ENCODE measurements around the gene WNK2.
"Not testable (repeated sequence)": the region's sequence is repeated elsewhere in the genome, so short reads cannot be mapped to it uniquely, and the experiment has no call there.

The WNK2 gene

DNA sequence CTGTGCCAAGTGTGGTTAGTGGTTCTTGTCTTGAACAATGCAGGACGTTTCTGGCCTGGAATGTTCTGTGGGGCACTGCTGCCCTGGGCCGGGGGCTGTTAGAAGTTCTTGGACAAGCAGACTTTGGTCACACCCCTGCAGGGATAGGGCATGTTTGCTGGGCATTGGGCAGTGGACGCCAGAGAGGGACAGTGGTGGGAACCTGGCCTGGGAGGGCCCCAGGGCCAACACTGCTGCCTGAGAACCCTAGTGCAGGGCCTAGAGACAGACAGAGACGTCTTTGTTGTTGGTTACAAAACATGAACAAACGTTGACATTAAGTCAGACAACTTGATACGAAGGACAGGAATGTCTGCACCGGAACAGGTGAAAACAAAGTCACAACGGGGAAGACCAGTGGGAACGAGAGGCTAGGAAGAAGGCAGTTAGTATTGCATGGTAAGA, 57.0 kb downstream of the WNK2 start:
- no peak for DNase-seq

DNA sequence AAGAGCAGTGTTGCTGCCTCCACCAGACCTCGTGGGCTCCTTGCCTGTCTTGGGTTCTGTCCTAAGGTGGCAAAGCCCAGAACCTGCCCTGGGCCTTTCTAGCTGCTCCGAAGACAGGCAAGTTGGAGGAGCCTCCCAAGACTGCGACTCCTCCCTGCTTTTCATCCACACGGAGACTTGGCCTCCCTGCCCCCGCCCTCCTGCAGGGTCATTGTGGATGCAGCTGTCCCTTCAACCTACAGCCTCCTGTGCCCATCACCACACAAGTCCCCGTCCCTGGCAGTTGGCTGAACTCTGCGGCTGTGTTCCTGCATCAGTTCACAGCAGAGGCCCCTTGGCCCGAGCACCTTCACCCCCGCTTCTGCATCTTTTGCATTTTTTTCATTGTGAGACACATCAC, 59.2 kb downstream of the WNK2 start:
- DNase-seq, result no peak

DNA sequence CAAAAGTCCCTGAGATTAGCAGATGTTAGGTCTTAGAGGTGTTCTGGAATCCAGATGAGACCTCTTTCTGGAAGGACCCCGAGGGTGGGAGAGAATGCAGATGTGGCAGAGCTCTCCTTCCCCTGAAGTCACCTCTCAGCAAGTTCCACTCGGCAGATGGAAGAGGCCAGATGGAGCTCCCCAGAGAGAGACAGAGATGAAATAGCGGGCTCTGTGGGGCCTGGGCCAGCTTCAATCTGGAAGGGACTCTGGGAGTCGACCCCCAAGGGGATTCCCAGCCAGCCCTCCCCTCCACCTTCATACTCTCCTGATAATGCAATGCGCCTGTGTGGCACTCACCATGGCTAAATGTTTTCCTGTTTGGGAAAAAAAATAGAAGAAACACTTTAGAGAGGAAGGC, 60.2 kb downstream of the WNK2 start:
- no peak for DNase-seq

DNA sequence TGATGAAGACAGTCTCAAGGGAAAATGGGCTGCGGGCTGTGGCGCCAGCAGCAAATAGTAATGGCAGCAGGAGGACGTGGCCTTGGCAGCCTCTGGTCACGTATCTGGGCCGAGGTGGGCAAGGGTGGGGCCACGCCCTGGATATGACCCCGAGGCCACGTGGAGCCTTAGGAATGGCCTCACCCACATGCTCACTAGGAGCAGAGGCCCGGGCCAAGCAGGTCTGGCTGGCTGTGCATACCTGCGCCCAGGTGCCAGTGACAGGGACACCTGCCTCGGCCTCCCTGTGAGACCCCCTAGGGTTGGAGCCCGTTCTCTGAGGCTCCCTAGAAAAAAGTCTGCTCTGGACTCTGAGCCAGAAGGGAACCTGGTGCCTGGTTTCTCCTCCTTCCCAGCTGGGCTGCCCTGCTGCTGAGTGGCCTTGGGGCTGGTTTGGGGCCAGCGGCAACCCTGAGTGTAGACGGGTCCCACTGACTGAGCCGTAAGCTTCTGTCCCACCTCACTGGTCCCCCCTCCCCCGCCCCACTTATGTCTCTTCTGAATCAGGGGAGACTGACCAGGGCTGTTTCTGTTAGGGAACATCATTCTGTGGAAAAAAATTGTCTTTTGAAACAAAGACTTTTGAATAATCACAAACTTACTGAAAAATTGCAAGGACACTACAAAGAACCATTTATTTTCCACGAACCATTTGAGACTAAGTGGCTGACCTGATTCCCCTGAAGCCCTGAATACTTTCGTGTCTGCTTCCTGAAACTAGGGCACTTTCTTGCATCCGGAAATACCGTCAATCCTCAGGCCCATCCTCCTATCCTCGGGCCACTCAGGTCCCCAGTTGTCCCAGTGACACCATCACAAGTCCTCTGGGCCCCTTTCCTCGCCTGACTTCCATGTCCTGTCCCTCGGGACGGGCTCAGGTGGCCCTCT, 60.8 kb downstream of the WNK2 start:
- DNase-seq, result no peak

DNA sequence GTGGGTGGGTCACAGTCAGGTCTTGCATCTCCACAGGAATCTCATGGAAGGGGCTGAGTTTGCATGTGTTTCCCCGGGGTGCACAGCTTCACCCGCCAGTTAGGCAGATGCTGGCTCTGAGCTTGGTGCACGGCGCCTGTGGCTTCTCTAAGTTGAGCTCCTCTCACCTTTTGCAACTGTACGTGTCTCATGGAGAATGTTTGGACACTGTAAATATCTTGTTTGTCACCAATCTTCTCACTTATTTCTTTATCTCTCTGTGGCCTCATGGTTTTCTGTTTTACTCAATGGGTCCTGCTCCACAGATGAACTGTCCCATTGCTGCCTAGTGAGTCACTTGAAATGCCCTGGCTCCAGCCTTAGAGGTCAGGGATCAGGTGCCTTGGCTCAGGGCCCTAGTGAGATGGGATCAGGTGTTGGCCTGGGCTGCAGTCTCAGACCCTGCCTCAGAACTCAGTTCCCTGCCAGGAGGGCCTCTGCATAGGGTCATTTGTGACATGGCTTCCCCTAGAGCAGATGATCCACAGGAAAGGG, 61.6 kb downstream of the WNK2 start:
- no peak for DNase-seq

DNA sequence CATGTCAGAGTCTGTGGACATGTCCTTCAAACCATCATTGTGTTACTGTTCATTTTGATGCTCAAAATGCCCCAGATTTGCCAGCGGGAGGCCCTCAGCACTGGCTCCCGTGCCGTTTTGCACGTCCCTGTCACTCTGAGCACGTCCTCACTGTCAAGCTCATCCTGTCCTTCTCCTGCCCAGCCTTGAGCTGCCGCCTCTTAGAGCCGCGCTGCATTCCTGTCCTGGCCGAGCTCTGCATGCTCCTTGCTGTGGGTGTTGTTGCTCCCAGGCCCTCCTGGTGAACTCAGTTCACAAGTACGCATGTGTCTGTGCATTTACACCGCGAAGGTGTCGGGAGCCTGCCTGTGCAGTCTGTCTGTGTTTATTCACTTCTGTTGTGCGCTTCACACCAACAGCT, 62.2 kb downstream of the WNK2 start:
- DNase-seq, result no peak

DNA sequence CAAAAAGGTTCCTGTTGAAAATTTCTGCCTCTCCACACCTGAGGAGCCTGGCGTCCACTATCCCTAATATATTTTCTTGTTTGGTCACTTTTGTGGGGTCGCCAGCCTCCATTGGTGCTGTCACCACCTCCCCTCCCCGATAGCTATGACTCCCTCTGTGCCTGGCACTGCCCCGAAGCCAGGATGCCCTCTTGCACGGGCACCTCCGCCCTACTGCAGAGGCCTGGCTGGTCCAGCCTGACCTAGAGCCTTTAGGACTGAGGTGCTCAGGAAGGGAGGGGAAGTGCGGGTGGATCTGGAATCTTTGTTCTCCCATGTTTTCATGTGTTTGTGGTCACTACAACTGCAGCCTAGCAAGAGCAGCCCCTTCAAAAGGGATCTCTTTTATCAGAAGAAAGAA, 62.6 kb downstream of the WNK2 start:
- no peak for DNase-seq

DNA sequence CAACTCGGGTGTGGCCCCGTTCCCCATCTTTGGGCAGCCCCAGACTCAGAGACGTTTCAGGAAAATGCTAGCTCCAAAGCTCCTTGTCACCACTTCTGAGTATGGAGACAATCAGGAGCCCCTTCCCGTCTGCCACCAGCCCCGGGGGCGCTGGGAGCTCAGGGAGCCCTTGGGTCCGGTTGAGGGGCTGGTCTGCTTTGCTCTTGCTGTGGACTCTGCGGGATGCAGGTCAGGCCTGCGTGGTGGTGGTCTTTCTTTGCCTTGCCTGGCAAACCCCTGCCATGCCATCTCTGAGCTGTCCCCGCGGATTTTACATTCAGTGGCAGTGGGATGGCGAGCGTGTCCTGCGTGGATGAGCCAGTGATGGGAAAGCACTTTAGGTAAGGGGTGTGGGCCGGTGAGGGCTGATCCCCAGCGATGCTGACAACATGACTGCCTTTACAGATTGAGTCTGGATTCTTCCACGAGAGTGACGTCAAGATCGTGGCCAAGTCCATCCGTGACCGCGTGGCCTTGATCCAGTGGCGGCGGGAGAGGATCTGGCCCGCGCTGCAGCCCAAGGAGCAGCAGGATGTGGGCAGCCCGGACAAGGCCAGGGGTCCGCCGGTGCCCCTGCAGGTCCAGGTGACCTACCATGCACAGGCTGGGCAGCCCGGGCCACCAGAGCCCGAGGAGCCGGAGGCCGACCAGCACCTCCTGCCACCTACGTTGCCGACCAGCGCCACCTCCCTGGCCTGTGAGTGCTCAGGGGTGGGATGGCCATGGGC, 63.3 kb downstream of the WNK2 start:
- no peak for DNase-seq

DNA sequence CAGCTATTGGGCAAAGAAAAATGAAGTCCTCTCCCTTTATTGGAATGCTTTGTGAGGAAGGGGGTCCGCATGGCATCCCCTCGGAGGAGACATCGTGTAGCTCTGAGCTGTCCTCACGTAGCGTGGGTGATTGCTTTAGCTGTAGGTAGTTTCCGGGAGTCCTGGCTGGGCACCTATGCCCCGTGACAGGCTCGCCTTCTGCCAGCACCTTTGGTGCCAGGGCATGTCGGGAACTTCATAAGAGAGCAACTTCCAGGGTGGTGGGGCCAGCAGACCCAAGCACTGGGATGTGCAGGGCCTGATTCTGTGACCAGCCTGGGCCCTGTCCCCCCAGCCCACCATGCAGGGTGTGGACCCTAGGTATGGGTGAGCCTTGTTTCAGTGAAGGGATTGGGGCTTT, 64.0 kb downstream of the WNK2 start:
- no peak for DNase-seq

DNA sequence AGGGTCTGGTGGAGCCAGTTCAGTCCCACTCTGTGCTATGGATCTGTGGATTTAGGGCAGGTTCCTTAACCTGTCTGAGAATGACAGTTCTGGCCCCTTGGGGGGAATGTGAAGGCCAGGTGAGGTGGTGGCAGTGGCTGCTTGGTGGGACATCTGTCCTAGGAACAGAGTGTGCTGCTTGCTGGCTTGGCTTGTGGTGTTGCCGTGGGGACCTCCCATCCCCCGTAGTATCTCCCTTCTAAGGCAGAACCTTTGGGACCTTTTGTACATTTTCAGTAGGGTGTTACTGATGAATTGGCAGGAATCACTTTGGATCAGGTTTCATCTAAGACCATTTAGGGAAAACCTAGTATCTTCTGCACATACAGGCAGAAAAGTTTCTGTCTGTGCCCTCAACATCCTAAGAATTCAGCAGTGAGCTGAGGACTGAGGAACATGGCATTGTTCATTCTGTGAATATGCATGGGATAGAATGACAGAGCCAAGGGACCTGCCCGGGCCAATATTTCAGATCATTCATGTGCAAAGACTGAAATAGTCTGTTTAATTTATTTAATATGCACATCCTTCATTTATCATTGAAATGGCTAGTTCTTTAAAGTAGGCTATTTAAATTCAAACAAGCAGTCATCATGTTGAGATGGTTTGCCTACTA, 64.6 kb downstream of the WNK2 start:
- DNase-seq, result no peak

DNA sequence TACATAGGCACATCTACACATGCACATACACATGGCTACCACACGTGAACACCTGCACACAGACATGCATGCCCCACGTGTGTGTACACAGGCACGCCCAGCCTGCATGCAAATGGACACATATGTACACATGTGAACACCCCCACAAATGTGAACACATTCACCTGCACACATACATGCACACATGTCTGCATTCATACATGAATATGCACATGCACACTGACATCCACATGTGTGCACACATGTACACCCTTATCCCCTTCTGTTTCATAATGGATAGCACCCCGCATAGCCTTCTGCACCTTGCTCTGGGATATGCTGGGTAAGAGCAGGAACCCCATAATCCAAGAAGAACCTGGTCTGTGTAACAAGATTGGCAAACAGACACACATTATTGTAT, 66.2 kb downstream of the WNK2 start:
- no peak for DNase-seq

DNA sequence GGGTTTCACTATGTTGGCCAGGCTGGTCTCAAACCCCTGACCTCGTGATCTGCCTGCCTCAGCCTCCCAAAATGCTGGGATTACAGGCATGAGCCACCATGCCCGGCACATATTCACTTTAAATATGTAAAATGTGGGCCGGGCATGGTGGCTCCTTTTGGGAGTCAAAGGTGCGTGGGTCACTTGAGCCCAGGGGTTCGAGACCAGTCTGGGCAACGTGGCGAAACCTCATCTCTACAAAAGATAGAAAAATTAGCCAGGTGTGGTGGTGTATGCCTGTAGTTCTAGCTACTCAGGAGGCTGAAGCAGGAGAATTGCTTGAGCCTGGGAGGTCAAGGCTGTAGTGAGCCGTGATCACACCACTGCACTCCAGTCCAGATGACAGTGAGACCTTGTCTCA, 67.4 kb downstream of the WNK2 start:
- DNase-seq, result not testable (repeated sequence)

DNA sequence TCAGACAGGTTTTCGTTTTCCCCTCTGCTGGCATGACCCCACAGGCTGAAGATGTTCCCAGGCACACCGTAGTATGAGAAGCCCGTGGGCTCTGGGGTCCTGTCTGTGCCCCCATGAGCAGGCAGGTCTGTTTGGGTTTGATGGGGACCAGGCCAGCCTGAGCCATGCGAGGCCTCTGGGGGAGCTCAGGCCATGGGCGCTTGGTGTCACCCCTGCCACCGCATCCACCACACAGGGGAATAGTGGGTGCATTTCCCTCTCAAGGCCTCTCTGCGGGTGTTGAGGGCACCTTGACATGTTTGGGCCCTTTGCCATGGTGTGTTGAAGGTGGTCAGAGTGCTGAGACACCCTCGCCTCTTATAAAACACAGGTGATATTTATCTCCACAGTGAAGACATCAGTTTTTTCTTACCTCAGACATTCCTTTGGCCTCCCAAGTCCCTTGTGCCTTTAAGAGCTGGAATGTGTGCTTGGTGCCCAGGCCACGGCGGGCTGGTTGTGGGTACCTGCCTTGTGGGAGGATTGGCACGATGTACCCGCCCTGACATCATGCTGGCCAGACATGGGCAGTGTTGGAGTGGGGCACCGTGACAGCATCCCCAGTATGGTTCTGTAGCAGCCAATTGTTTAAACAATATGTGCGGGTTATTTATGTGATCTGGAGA, 68.3 kb downstream of the WNK2 start:
- no peak for DNase-seq

DNA sequence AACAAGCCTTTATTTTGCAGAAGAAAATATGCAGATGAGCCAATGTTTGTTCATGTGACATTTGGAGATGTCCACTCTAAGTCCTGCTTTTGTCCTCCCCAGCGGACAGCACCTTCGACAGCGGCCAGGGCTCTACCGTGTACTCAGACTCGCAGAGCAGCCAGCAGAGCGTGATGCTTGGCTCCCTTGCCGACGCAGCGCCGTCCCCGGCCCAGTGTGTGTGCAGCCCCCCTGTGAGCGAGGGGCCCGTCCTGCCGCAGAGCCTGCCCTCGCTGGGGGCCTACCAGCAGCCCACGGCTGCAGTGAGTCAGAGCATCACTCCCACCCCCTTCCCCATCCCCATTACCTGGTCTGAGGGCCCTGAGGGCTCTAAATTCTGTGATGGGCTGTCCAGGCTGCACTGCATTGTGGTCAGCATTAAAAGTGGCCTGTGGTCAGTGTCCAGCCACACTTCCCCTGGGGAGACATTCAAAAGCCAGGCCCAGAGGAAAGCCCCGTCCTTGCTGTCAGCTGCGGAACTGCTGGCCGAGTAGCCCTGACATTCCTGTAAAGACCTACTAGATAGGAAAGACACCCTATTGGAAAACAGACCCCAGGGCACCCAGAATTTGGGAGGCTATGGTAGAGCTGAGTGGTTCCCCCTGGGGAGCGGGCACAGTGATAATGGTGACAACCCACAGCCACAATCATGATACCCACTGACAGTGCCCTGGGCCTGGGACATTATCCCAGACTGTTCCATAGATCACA, 69.0 kb downstream of the WNK2 start:
- no peak for DNase-seq

DNA sequence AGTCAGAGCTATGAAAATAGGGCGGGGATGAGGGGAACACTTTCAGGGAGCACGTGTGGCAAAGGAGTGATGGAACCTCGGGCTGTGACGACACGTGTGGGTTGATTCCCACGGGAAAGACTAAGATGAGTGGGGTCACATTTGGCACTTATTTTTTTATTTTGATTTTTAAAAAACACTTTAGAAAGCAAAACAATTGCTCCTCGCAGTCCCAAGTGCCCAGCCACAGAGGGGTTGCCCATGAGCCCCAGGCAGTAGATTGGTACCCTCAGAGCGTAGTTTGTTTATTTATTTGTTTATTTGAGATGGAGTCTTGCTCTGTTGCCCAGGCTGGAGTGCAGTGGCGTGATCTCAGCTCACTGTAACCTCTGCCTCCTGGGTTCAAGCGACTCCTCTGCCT, 69.7 kb downstream of the WNK2 start:
- DNase-seq, result no peak

DNA sequence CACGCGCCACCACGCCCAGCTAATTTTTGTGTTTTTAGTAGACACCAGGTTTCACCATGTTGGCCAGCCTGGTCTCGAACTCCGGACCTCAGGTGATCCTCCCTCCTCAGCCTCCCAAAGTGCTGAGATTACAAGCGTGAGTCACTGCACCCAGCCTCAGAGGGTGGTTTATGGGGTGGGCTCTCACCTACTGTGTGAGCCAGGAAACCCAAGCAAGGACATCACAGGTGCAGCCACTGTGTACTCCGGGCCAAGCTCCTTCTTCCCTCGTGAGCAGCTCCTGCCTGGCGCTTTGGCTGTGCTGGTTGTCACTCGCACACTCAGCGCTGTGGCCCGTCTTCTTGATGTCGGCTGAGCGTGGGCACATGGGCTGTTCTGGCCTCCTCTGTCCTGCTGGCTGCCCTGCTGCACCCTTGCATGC, 70.1 kb downstream of the WNK2 start:
- DNase-seq, result no peak

DNA sequence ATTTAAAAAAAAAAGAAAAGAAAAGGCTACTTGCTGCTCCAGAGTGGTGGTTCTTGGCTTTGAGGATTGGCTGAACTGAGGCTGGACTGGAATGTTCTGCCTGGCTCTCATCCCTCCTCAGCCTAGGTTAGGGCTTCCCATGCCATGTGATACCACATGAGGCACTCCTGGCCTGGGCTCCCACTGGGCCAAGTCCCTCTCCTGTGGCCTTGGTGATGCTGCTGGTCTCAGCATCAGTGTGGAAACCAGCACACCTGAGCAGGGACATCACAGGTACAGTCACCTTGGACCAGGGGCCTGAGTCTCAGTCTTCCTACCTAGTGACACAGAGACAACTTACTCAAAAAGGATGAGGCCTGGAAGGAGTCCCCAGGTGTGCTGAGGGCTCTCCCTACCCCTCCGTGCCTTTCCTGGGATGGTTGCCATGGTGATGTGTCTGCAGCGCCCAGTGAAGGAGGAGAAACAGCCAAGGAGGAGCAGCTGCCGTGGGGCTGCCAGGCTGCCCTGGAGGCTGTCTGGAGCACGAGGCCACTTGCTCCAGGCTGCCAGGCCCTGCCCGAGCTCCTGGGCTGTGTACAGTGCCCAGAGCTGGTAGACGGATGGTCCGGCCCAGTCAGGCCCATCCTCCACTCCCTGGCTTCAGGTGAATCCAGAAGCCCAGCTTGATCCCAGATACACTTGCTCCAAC, 71.0 kb downstream of the WNK2 start:
- no peak for DNase-seq

DNA sequence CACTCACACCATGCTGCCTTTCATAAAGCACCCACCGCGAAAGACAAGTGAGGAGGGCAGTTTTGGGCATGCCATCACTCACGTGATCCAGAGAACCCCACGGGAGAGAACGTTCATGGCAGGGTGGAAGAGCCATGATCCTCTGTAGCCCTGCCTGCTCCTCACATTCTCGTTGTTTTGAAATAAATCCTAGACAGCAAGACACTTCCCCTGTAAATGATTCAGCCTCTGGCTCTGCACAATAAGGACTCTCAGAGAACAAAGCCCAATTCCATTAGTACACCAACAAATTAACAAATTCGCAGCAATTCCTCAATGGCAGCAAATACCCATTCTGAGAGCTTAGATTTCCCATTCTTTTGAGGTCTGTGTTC, 71.5 kb downstream of the WNK2 start:
- no peak for DNase-seq

DNA sequence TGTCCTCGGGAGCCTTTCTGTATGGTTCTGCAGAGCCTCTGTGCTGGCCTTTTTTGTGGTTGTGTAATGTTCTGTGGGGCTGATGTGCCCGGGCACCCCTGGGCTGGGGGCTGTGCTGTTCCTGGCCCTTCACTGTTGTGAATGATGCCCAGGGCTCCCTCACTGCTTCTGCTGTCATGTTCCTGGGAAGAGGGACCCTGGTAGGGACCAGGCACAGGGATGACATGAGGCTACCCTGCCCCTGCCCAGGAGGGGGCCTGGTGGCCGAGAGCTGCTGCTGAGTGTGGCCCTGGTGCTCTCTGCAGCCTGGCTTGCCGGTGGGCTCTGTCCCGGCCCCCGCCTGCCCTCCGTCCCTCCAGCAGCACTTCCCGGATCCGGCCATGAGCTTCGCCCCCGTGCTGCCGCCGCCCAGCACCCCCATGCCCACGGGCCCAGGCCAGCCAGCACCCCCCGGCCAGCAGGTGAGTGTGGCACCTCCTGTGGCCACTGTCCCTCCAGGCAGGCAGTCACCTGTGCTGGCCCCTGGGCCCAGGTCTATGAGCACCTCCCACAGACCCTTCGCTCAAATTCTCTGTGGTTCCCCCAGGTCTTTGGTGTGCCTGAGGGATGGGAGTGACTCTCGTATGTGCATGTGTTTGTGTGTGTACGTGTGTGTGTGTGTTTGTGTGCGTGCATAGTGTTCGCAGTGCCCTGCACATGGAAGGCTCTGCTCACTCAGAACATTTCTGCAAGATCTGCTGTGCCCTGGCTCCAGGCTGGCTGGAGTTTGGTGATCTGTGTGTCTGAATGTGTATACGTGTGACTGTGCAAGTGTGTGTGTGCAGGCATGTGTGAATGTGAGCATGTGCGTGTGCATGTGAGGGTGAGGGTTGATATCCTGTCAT, 72.3 kb downstream of the WNK2 start:
- no peak for DNase-seq

Data from activated naive CD4-positive, alpha-beta T cell (primary cell).